HCT116 (cell line): ENCODE data around the gene PRKAR2A. TPM values are rescaled to one million over a fixed set of nuclear protein-coding genes. Genes with fewer than 3 reads are reported as not detected.

Experiments
- ATAC-seq: fragments of 200-7000 bp; cut with Tn5 transposase; 2 replicates; pipeline ENCODE4 v1.9.1; 2020; ENCODE audit warnings: mild to moderate bottlenecking, moderate library complexity
- BruUV-seq: library from RNA; stranded (reverse); fragments of 400-500 nt; replicated peaks from 2 replicates; lab custom pipeline; 2021; lab: Mats Ljungman, UMichigan
- CTCF ChIA-PET: fragments of 300-600 bp; sonication (Branson Sonifier 250); formaldehyde crosslinking; loops from one replicate; lab custom pipeline; 2021; ENCODE audit warnings: antibody characterized with exemption; lab: Charles Lee
- POLR2A ChIA-PET: fragments of 300-600, 350-600 bp; sonication (Branson Sonifier 250); formaldehyde crosslinking; loops from one replicate; lab custom pipeline; 2021; ENCODE audit warnings: antibody characterized with exemption; lab: Charles Lee
- RAD21 ChIA-PET, 2 experiments: fragments of 300-600 bp; sonication (Branson Sonifier 250); formaldehyde crosslinking; loops; one replicate each; lab custom pipeline; 2023; ENCODE audit warnings: low total read pairs in 2 of 2; ENCODE audit not compliant: uncharacterized antibody in 2 of 2, unreplicated experiment in 2 of 2, low non-redundant PET in 1 of 2; lab: Charles Lee
- DNase-seq: peaks from one replicate; pipeline ENCODE4 v3.0.0-alpha.2; 2010; ENCODE audit warnings: low read depth, low spot score
- H2AFZ ChIP-seq: fragments of 200-600 bp; shearing (Covaris generic), sonication (generic); 2 replicates; pipeline ENCODE4 v1.6.1; 2017; ENCODE audit warnings: low read depth, mixed run types, mixed read lengths, antibody characterized with exemption, low read length; ENCODE audit not compliant: poor library complexity, severe bottlenecking
- H3K27ac ChIP-seq: 2 replicates; pipeline ENCODE4 v1.5.1; 2012; ENCODE audit warnings: low read depth, low read length
- H3K27me3 ChIP-seq: fragments of 200-600 bp; sonication (generic); 2 replicates; pipeline ENCODE4 v1.6.1; 2016; ENCODE audit warnings: mixed run types, low read length, mixed read lengths; ENCODE audit not compliant: insufficient read depth
- H3K36me3 ChIP-seq, 2 experiments: fragments of 200-500 bp in 1 of 2; fragments of 200-600 bp in 1 of 2; sonication (Bioruptor generic) in 1 of 2; sonication (generic) in 1 of 2; 2 replicates each; pipeline versions ENCODE4 v1.5.1 to v1.6.1; 2014 to 2016; ENCODE audit warnings: low read length in 2 of 2, inconsistent platforms in 1 of 2, mixed read lengths in 1 of 2, mixed run types in 1 of 2; ENCODE audit not compliant: insufficient read depth in 2 of 2, control insufficient read depth in 1 of 2
- H3K4me1 ChIP-seq, 2 experiments: fragments of 200-600 bp in 1 of 2; sonication (generic) in 1 of 2; 2 replicates each; pipeline versions ENCODE4 v1.5.1 to v1.6.1; 2012 to 2017; ENCODE audit warnings: low read length in 2 of 2, inconsistent platforms in 1 of 2, mild to moderate bottlenecking in 1 of 2, mixed read lengths in 1 of 2, mixed run types in 1 of 2, moderate library complexity in 1 of 2; ENCODE audit not compliant: insufficient read depth in 2 of 2, control insufficient read depth in 1 of 2
- H3K4me2 ChIP-seq: fragments of 200-600 bp; sonication (generic); 2 replicates; pipeline ENCODE4 v1.6.1; 2017; ENCODE audit warnings: mixed run types, low read length, mixed read lengths
- H3K4me3 ChIP-seq, 2 experiments: fragments of 200-600 bp in 1 of 2; sonication (generic) in 1 of 2; replicated peaks in 1 of 2; 2 replicates each; pipeline ENCODE4 v1.5.1; 2011 to 2016; ENCODE audit warnings: low read length in 2 of 2, control low read depth in 1 of 2, low read depth in 1 of 2, mild to moderate bottlenecking in 1 of 2, mixed read lengths in 1 of 2, mixed run types in 1 of 2
- H3K79me2 ChIP-seq: fragments of 200-600 bp; sonication (generic); 2 replicates; pipeline ENCODE4 v1.6.1; 2017; ENCODE audit warnings: mild to moderate bottlenecking, mixed run types, low read length, moderate library complexity, mixed read lengths; ENCODE audit not compliant: insufficient read depth
- H3K9ac ChIP-seq: fragments of 200-600 bp; sonication (generic); 2 replicates; pipeline ENCODE4 v1.6.1; 2016; ENCODE audit warnings: low read length, mixed read lengths
- H3K9me2 ChIP-seq: fragments of 200-600 bp; sonication (generic), shearing (Covaris generic); 2 replicates; pipeline ENCODE4 v1.6.1; 2017; ENCODE audit warnings: mixed run types, mild to moderate bottlenecking, moderate library complexity; ENCODE audit not compliant: insufficient read depth
- H3K9me3 ChIP-seq, 2 experiments: fragments of 200-500 bp in 1 of 2; fragments of 200-600 bp in 1 of 2; sonication (Bioruptor generic) in 1 of 2; sonication (generic) in 1 of 2; 2 replicates each; pipeline ENCODE4 v1.6.1; 2014 to 2017; ENCODE audit warnings: low read length in 2 of 2, mixed read lengths in 2 of 2, inconsistent platforms in 1 of 2, low read depth in 1 of 2, mild to moderate bottlenecking in 1 of 2, mixed run types in 1 of 2, moderate library complexity in 1 of 2; ENCODE audit not compliant: control insufficient read depth in 1 of 2, insufficient read depth in 1 of 2
- H4K20me1 ChIP-seq: fragments of 200-600 bp; sonication (generic), shearing (Covaris generic); 2 replicates; pipeline ENCODE4 v1.6.1; 2017; ENCODE audit warnings: mixed run types, mild to moderate bottlenecking, moderate library complexity; ENCODE audit not compliant: insufficient read depth
- ATF3 ChIP-seq: IDR thresholded peaks from 2 replicates; pipeline ENCODE4 v1.6.1; 2012
- CBX3 ChIP-seq: IDR thresholded peaks from 2 replicates; pipeline ENCODE4 v1.6.1; 2012; ENCODE audit warnings: low read depth
- CEBPB ChIP-seq: IDR thresholded peaks from 2 replicates; pipeline ENCODE4 v1.6.1; 2012; ENCODE audit warnings: low read depth
- EZH2 ChIP-seq: fragments of 200-600 bp; sonication (generic); IDR thresholded peaks from 2 replicates; pipeline ENCODE4 v1.6.1; 2017; ENCODE audit warnings: antibody characterized with exemption, mixed run types
- FOSL1 ChIP-seq: IDR thresholded peaks from 2 replicates; pipeline ENCODE4 v1.6.1; 2012; ENCODE audit warnings: low read depth
- JUND ChIP-seq: IDR thresholded peaks from 2 replicates; pipeline ENCODE4 v1.6.1; 2012
- MAX ChIP-seq: IDR thresholded peaks from 2 replicates; pipeline ENCODE4 v1.6.1; 2012
- POLR2A ChIP-seq: IDR thresholded peaks from 2 replicates; pipeline ENCODE4 v1.7.0; 2011; ENCODE audit warnings: borderline replicate concordance; ENCODE audit not compliant: insufficient read depth, insufficient read length; ENCODE audit errors: extremely low read depth
- POLR2AphosphoS5 ChIP-seq: IDR thresholded peaks from 2 replicates; pipeline ENCODE4 v1.6.1; 2011; ENCODE audit warnings: mild to moderate bottlenecking, low read depth, low read length, moderate library complexity
- REST ChIP-seq: IDR thresholded peaks from 2 replicates; pipeline ENCODE4 v1.6.1; 2012; ENCODE audit warnings: low read depth
- SIN3A ChIP-seq: IDR thresholded peaks from 2 replicates; pipeline ENCODE4 v1.6.1; 2012; ENCODE audit warnings: low read depth
- SP1 ChIP-seq: IDR thresholded peaks from 2 replicates; pipeline ENCODE4 v1.6.1; 2012; ENCODE audit warnings: low read depth
- SRF ChIP-seq: IDR thresholded peaks from 2 replicates; pipeline ENCODE4 v1.6.1; 2012; ENCODE audit warnings: low read depth
- YY1 ChIP-seq: IDR thresholded peaks from 2 replicates; pipeline ENCODE4 v1.6.1; 2011; ENCODE audit warnings: low read length, low read depth, moderate library complexity, mild to moderate bottlenecking; ENCODE audit not compliant: insufficient replicate concordance; ENCODE audit errors: extremely low read depth
- ZBTB33 ChIP-seq: IDR thresholded peaks from 2 replicates; pipeline ENCODE4 v1.6.1; 2011; ENCODE audit warnings: mild to moderate bottlenecking, low read length, moderate library complexity; ENCODE audit not compliant: insufficient replicate concordance; ENCODE audit errors: extremely low read depth
- ZFX ChIP-seq: fragments of 450-650 bp; IDR thresholded peaks from 2 replicates; pipeline ENCODE4 v1.6.1; 2017
- ZNF274 ChIP-seq: fragments of 200-500 bp; sonication (Bioruptor generic); IDR thresholded peaks from 2 replicates; pipeline ENCODE4 v1.6.1; 2014; ENCODE audit warnings: mild to moderate bottlenecking, low read depth, low read length, inconsistent platforms
- intact Hi-C: fragments of 100-400 bp; cut with micrococcal nuclease; formaldehyde crosslinking; loops from 2 replicates; pipeline ENCODE4 v1.10.0; 2022
- total RNA-seq: library from RNA; stranded (reverse); gene quantifications from one replicate; pipeline ENCODE4 v1.2.1, GENCODE V29; 2021; ENCODE audit not compliant: unreplicated experiment
- TF ChIP-seq, protein P1 (sequence below), 3 experiments: fragments of 200-600 bp in 1 of 3; sonication (generic) in 1 of 3; IDR thresholded peaks in 2 of 3; conservative IDR thresholded peaks in 1 of 3; 2 replicates each; pipeline ENCODE4 v1.5.1; 2012 to 2017; ENCODE audit warnings: low read depth in 2 of 3, low read length in 2 of 3, antibody characterized with exemption in 1 of 3, borderline replicate concordance in 1 of 3, control low read depth in 1 of 3, mild to moderate bottlenecking in 1 of 3, mixed read lengths in 1 of 3, mixed run types in 1 of 3, moderate library complexity in 1 of 3; ENCODE audit not compliant: insufficient read depth in 1 of 3

Gene PRKAR2A
- total RNA-seq, 1 experiment from 2014 or later: 63.3 TPM

DNA sequence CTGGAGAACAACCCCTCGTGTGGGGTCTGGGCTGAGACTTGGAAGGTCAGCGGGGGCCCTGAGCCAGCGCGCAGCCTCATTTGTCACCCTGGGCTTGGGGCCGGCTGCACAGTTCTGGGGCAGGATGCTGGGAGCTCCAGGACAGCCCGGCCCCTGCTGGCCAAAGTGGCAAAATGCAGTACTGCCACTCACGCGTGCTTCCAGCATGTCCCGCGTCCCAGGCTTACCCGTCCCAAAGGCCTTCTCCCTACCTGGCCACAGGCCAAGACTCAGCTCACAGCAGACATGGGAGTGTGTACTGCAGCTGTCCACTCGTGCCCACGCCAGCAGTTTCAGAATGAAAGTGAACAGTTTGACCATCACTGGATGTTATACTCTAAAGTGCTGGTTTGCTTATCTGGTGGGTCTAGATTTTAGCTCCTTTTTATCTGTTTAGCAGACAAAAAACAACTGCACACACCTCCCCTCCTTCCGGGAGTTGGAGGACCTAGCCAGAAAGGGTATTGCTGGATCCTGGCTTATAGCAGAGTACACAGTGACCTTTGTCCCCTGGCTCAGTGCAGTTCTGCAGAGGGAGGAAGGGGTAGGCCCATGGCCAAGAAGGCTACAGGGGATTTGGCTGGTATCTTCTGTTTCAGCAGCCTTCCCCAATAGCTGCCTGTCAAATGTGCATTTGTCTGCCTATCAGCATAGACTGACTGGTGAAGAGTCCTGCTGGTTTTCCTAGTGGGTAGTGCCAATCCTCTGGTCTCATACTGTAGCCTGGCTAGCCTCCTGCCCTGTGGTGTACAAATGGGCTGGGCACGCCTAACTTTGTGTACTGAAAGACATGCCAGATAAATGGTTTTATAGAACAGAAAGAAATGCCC lies 107.5 kb downstream of the PRKAR2A start:
- no peaks in the 10 kb centered on the region for H3K36me3 ChIP-seq
- intact Hi-C loops: no loop called here
- no TSS peak for BruUV-seq
- H3K4me3 ChIP-seq: no peak overlapping the region
- no peaks in the 10 kb centered on the region for H3K9me2 ChIP-seq
- peak; percentile 100 for ATAC-seq
- no peaks in the 10 kb centered on the region for H4K20me1 ChIP-seq
- ChIA-PET CTCF (interaction anchor here (0.8 to 2.1 kb wide), 24 partner anchors 8 to 339 kb away, joined by 3 to 12 read pairs (median 3); partner anchors contain the start of genes ARIH2, IP6K2, SLC25A20 and WDR6), POLR2A (interaction anchor here (1.5 kb wide), 1 partner anchor 23 kb away, joined by 8 read pairs; the partner anchor contains the start of gene IP6K2), RAD21 (interaction anchor here (0.6 to 0.9 kb wide), 3 partner anchors 20 to 183 kb away, joined by 3 to 5 read pairs (median 4); partner anchors contain the start of gene IP6K2 (in 1 of the 2))
- no peaks in the 10 kb centered on the region for H3K27me3 ChIP-seq
- H2AFZ ChIP-seq: peak overlapping the region; percentile 86
- no peaks in the 10 kb centered on the region for H3K9me3 ChIP-seq
- peak overlapping the region; percentile 52 for H3K4me2 ChIP-seq
- peaks cover 11 to 12% of the 10 kb centered on the region in 2 experiments for H3K4me1 ChIP-seq
- DNase-seq: peak; percentile 59
- H3K9ac ChIP-seq: peak overlapping the region; percentile 47
- no peaks in the 10 kb centered on the region for H3K79me2 ChIP-seq
- peak overlapping the region; percentile 26; the same call in 1 of the 2 replicates for H3K27ac ChIP-seq
- TF ChIP-seq MAX: peak; percentile 54; the same call in 1 of the 2 replicates
- TF ChIP-seq REST: no peak
- no peak for TF ChIP-seq FOSL1
- TF ChIP-seq ATF3: no peak
- TF ChIP-seq POLR2AphosphoS5: peak; percentile 34; the same call in 1 of the 2 replicates
- TF ChIP-seq EZH2: no peak
- TF ChIP-seq CEBPB: no peak
- no peak for TF ChIP-seq SIN3A
- TF ChIP-seq ZFX: 0 out of 2 replicates have a peak, but pooled peaks have one; percentile 29
- no peak for TF ChIP-seq ZNF274
- TF ChIP-seq SRF: no peak
- no peak for TF ChIP-seq ZBTB33
- no peak for TF ChIP-seq JUND
- no peak for TF ChIP-seq POLR2A
- TF ChIP-seq YY1: no peak
- peak; percentile 48; the same call in 1 of the 2 replicates for TF ChIP-seq CBX3
- TF ChIP-seq SP1: no peak
- TF ChIP-seq, protein P1, sequence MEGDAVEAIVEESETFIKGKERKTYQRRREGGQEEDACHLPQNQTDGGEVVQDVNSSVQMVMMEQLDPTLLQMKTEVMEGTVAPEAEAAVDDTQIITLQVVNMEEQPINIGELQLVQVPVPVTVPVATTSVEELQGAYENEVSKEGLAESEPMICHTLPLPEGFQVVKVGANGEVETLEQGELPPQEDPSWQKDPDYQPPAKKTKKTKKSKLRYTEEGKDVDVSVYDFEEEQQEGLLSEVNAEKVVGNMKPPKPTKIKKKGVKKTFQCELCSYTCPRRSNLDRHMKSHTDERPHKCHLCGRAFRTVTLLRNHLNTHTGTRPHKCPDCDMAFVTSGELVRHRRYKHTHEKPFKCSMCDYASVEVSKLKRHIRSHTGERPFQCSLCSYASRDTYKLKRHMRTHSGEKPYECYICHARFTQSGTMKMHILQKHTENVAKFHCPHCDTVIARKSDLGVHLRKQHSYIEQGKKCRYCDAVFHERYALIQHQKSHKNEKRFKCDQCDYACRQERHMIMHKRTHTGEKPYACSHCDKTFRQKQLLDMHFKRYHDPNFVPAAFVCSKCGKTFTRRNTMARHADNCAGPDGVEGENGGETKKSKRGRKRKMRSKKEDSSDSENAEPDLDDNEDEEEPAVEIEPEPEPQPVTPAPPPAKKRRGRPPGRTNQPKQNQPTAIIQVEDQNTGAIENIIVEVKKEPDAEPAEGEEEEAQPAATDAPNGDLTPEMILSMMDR (IDR thresholded peaks at IDR 0.05 in 2 of 3, conservative IDR thresholded peaks at IDR 0.05 in 1 of 3; ENCODE audit: borderline replicate concordance in 1 of 3, insufficient read depth in 1 of 3, low read depth in 2 of 3, low read length in 2 of 3): peak; percentile 43 to 89 (median 82); a peak in 5 of 6 replicates
